ENCODE results near the gene THUMPD3. TPM values are rescaled to one million over a fixed set of nuclear protein-coding genes. Genes with fewer than 3 reads are reported as not detected.
A peak's percentile ranks its signal among the peaks of the same experiment; 100 is the strongest.

Gene THUMPD3
- 10 to 100 TPM in 3 of 4 donors, 1 to 10 TPM in 1; 5.4 to 26.9 (median 19.4) TPM for total RNA-seq

GRCh38 chr3:9362731-9363530 is at the start of gene THUMPD3:
THUMPD3 (plus strand) TSS chr3:9363054; CDS start chr3:9365069, 2,015 bp downstream.
- Histone ChIP-seq H3K9me3 (no peaks in the 10 kb centered on the region), H3K4me1 (peaks cover 4 to 23% (median 21%) of the 10 kb centered on the region in 4 donors), H3K36me3 (peaks cover 0 to 27% (median 11%) of the 10 kb centered on the region in 4 donors), H3K27me3 (no peaks in the 10 kb centered on the region), H3K4me3 (peak within 1 kb of the TSS; percentile 50 to 90 (median 56)), H3K27ac (peak within 1 kb of the TSS; percentile 87 to 93 (median 92))
- 0 to 3% methylated on average over 6 to 46 of the region's 46 CpGs for WGBS, 2 donors (ENCODE audit: low coverage in 1 of 2)
- TF ChIP-seq POLR2A (IDR thresholded peaks at IDR 0.05) = peak; percentile 79
- no peak for TF ChIP-seq EP300 (IDR thresholded peaks at IDR 0.05; ENCODE audit: low read depth)
- peak; percentile 71 to 88 (median 87) for TF ChIP-seq POLR2AphosphoS5 (IDR thresholded peaks at IDR 0.05)
- TF ChIP-seq CTCF (IDR thresholded peaks at IDR 0.05) = no peak
- intact Hi-C loops (cut with DNase I; ENCODE audit: low total_unique reads) = no loop called here
- in situ Hi-C loops (cut with MboI; ENCODE audit: low pct_ligation_motif_present in 1 of 4, low pct_unique_long_range_greater_than_20kb in 1 of 4, low sequenced_read_pairs in 3 of 4) = loop anchor here in 2 of 4 donors (25.0 kb wide), 2 partner anchors 99 to 299 kb away; no protein-coding TSS in a partner anchor
- DNase-seq = peak; percentile 90

GRCh38 chr3:9314796-9315195 is 48.1 kb upstream of the THUMPD3 start:
- DNase-seq = no peak
- H3K4me3 ChIP-seq = no peak overlapping the region
- in situ Hi-C loops (cut with MboI; ENCODE audit: low pct_ligation_motif_present in 1 of 4, low pct_unique_long_range_greater_than_20kb in 1 of 4, low sequenced_read_pairs in 3 of 4) (no loop called here), intact Hi-C loops (cut with DNase I; ENCODE audit: low total_unique reads) (no loop called here)
- H3K4me1 ChIP-seq = peaks cover 0 to 16% (median 8%) of the 10 kb centered on the region in 4 donors
- TF ChIP-seq POLR2A (IDR thresholded peaks at IDR 0.05) (no peak), POLR2AphosphoS5 (IDR thresholded peaks at IDR 0.05) (no peak)
- H3K27ac ChIP-seq = no peak overlapping the region
- no peaks in the 10 kb centered on the region for H3K27me3 ChIP-seq
- no peaks in the 10 kb centered on the region for H3K9me3 ChIP-seq
- H3K36me3 ChIP-seq = no peaks in the 10 kb centered on the region
- WGBS, 2 donors (ENCODE audit: low coverage in 1 of 2) = 59% methylated on average over 2 of the region's 2 CpGs; no CpG with 5 or more reads in 1 of the 2 donors

DNA sequence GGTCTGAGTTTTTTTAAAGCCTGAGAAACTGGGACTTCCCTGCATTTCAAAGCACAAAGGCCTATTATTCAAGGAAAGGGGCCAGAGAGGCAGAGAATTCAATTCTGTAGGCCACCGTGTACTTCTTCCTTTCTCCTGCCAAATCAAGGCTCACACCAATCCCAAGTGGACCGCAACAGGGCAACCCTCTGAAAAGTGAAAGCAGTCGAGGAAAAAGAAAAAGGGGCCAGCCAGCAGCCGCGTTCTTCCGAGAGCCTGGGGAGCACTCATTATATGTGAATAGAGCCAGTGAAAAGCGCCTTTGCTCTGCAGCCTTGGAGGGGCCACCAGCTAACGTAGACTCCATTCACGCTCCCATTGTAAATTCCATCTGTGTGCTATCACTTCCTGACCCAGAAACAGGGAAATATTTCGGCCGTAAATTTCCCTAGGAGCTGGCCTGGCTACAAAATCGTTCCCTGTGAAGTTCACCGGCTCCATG is 45.9 kb upstream of the THUMPD3 start:
- peak overlapping the region; percentile 59 to 69 (median 64) for H3K27ac ChIP-seq
- 22% methylated on average over 13 of the region's 13 CpGs; no CpG with 5 or more reads in 1 of the 2 donors for WGBS, 2 donors (ENCODE audit: low coverage in 1 of 2)
- H3K4me1 ChIP-seq = peaks cover 0 to 12% (median 8%) of the 10 kb centered on the region in 4 donors
- peak; percentile 16 for DNase-seq
- H3K36me3 ChIP-seq = no peaks in the 10 kb centered on the region
- H3K4me3 ChIP-seq = peak overlapping the region in 3 of 4 donors; percentile 22 to 40 (median 24)
- in situ Hi-C loops (cut with MboI; ENCODE audit: low pct_ligation_motif_present in 1 of 4, low pct_unique_long_range_greater_than_20kb in 1 of 4, low sequenced_read_pairs in 3 of 4) (no loop called here), intact Hi-C loops (cut with DNase I; ENCODE audit: low total_unique reads) (no loop called here)
- no peaks in the 10 kb centered on the region for H3K27me3 ChIP-seq
- H3K9me3 ChIP-seq = no peaks in the 10 kb centered on the region
- no peak for TF ChIP-seq CTCF (IDR thresholded peaks at IDR 0.05)
- no peak for TF ChIP-seq POLR2A (IDR thresholded peaks at IDR 0.05)
- no peak for TF ChIP-seq EP300 (IDR thresholded peaks at IDR 0.05; ENCODE audit: low read depth)
- no peak for TF ChIP-seq POLR2AphosphoS5 (IDR thresholded peaks at IDR 0.05)

GRCh38 chr3:9322780-9323179 is 40.1 kb upstream of the THUMPD3 start:
- Histone ChIP-seq H3K27ac (no peak overlapping the region), H3K4me3 (no peak overlapping the region), H3K4me1 (no peaks in the 10 kb centered on the region), H3K36me3 (no peaks in the 10 kb centered on the region), H3K27me3 (no peaks in the 10 kb centered on the region), H3K9me3 (no peaks in the 10 kb centered on the region)
- WGBS, 2 donors (ENCODE audit: low coverage in 1 of 2) = 95 to 100% methylated on average over 2 of the region's 2 CpGs
- intact Hi-C loops (cut with DNase I; ENCODE audit: low total_unique reads) = no loop called here
- in situ Hi-C loops (cut with MboI; ENCODE audit: low pct_ligation_motif_present in 1 of 4, low pct_unique_long_range_greater_than_20kb in 1 of 4, low sequenced_read_pairs in 3 of 4) = no loop called here
- DNase-seq = no peak
- TF ChIP-seq POLR2A (IDR thresholded peaks at IDR 0.05) = no peak
- TF ChIP-seq POLR2AphosphoS5 (IDR thresholded peaks at IDR 0.05) = no peak
- no peak for TF ChIP-seq EP300 (IDR thresholded peaks at IDR 0.05; ENCODE audit: low read depth)

DNA sequence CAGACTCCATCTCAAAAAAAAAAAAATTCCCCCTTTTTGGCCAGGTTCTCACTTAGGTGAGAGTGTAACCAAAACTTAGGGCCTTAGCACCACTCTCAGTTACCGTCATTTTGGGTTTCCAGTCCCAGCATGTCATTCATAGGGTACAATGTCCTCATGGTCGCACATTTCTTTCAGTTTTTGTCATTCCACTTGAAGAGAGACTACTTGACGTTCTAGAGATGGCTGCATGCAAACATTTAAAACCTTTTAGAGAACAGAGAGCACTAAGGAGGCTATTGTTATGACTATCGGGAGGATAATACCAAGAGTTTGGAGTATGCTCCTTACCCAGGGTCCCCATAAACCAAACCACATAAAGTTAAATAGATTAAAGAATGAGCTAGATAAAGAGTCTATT is 37.9 kb upstream of the THUMPD3 start:
- in situ Hi-C loops (cut with MboI; ENCODE audit: low pct_ligation_motif_present in 1 of 4, low pct_unique_long_range_greater_than_20kb in 1 of 4, low sequenced_read_pairs in 3 of 4) = no loop called here
- Histone ChIP-seq H3K4me3 (no peak overlapping the region), H3K27me3 (no peaks in the 10 kb centered on the region), H3K27ac (no peak overlapping the region), H3K36me3 (no peaks in the 10 kb centered on the region), H3K4me1 (peaks cover 0 to 1% (median 0%) of the 10 kb centered on the region in 4 donors), H3K9me3 (no peaks in the 10 kb centered on the region)
- intact Hi-C loops (cut with DNase I; ENCODE audit: low total_unique reads) = no loop called here
- TF ChIP-seq POLR2AphosphoS5 (IDR thresholded peaks at IDR 0.05) (no peak), POLR2A (IDR thresholded peaks at IDR 0.05) (no peak), EP300 (IDR thresholded peaks at IDR 0.05; ENCODE audit: low read depth) (no peak), CTCF (IDR thresholded peaks at IDR 0.05) (no peak)
- no peak for DNase-seq
- WGBS, 2 donors (ENCODE audit: low coverage in 1 of 2) = 55 to 90% methylated on average over 2 to 4 of the region's 4 CpGs

All from transverse colon (tissue), 4 donors.